HCT116 (cell line): ENCODE results near the gene CNDP2. TPM values are rescaled to one million over a fixed set of nuclear protein-coding genes. Genes with fewer than 3 reads are reported as not detected.

Experiments
- ATAC-seq: fragments of 200-7000 bp; cut with Tn5 transposase; 2 replicates; pipeline ENCODE4 v1.9.1; 2020; ENCODE audit warnings: mild to moderate bottlenecking, moderate library complexity
- BruUV-seq: library from RNA; stranded (reverse); fragments of 400-500 nt; replicated peaks from 2 replicates; lab custom pipeline; 2021; lab: Mats Ljungman, UMichigan
- CTCF ChIA-PET: fragments of 300-600 bp; sonication (Branson Sonifier 250); formaldehyde crosslinking; loops from one replicate; lab custom pipeline; 2021; ENCODE audit warnings: antibody characterized with exemption; lab: Charles Lee
- POLR2A ChIA-PET: fragments of 300-600, 350-600 bp; sonication (Branson Sonifier 250); formaldehyde crosslinking; loops from one replicate; lab custom pipeline; 2021; ENCODE audit warnings: antibody characterized with exemption; lab: Charles Lee
- RAD21 ChIA-PET, 2 experiments: fragments of 300-600 bp; sonication (Branson Sonifier 250); formaldehyde crosslinking; loops; one replicate each; lab custom pipeline; 2023; ENCODE audit warnings: low total read pairs in 2 of 2; ENCODE audit not compliant: uncharacterized antibody in 2 of 2, unreplicated experiment in 2 of 2, low non-redundant PET in 1 of 2; lab: Charles Lee
- DNase-seq: peaks from one replicate; pipeline ENCODE4 v3.0.0-alpha.2; 2010; ENCODE audit warnings: low read depth, low spot score
- H2AFZ ChIP-seq: fragments of 200-600 bp; shearing (Covaris generic), sonication (generic); 2 replicates; pipeline ENCODE4 v1.6.1; 2017; ENCODE audit warnings: low read depth, mixed run types, mixed read lengths, antibody characterized with exemption, low read length; ENCODE audit not compliant: poor library complexity, severe bottlenecking
- H3K27ac ChIP-seq: 2 replicates; pipeline ENCODE4 v1.5.1; 2012; ENCODE audit warnings: low read depth, low read length
- H3K27me3 ChIP-seq: fragments of 200-600 bp; sonication (generic); 2 replicates; pipeline ENCODE4 v1.6.1; 2016; ENCODE audit warnings: mixed run types, low read length, mixed read lengths; ENCODE audit not compliant: insufficient read depth
- H3K36me3 ChIP-seq, 2 experiments: fragments of 200-500 bp in 1 of 2; fragments of 200-600 bp in 1 of 2; sonication (Bioruptor generic) in 1 of 2; sonication (generic) in 1 of 2; 2 replicates each; pipeline versions ENCODE4 v1.5.1 to v1.6.1; 2014 to 2016; ENCODE audit warnings: low read length in 2 of 2, inconsistent platforms in 1 of 2, mixed read lengths in 1 of 2, mixed run types in 1 of 2; ENCODE audit not compliant: insufficient read depth in 2 of 2, control insufficient read depth in 1 of 2
- H3K4me1 ChIP-seq, 2 experiments: fragments of 200-600 bp in 1 of 2; sonication (generic) in 1 of 2; 2 replicates each; pipeline versions ENCODE4 v1.5.1 to v1.6.1; 2012 to 2017; ENCODE audit warnings: low read length in 2 of 2, inconsistent platforms in 1 of 2, mild to moderate bottlenecking in 1 of 2, mixed read lengths in 1 of 2, mixed run types in 1 of 2, moderate library complexity in 1 of 2; ENCODE audit not compliant: insufficient read depth in 2 of 2, control insufficient read depth in 1 of 2
- H3K4me2 ChIP-seq: fragments of 200-600 bp; sonication (generic); 2 replicates; pipeline ENCODE4 v1.6.1; 2017; ENCODE audit warnings: mixed run types, low read length, mixed read lengths
- H3K4me3 ChIP-seq, 2 experiments: fragments of 200-600 bp in 1 of 2; sonication (generic) in 1 of 2; replicated peaks in 1 of 2; 2 replicates each; pipeline ENCODE4 v1.5.1; 2011 to 2016; ENCODE audit warnings: low read length in 2 of 2, control low read depth in 1 of 2, low read depth in 1 of 2, mild to moderate bottlenecking in 1 of 2, mixed read lengths in 1 of 2, mixed run types in 1 of 2
- H3K79me2 ChIP-seq: fragments of 200-600 bp; sonication (generic); 2 replicates; pipeline ENCODE4 v1.6.1; 2017; ENCODE audit warnings: mild to moderate bottlenecking, mixed run types, low read length, moderate library complexity, mixed read lengths; ENCODE audit not compliant: insufficient read depth
- H3K9ac ChIP-seq: fragments of 200-600 bp; sonication (generic); 2 replicates; pipeline ENCODE4 v1.6.1; 2016; ENCODE audit warnings: low read length, mixed read lengths
- H3K9me2 ChIP-seq: fragments of 200-600 bp; sonication (generic), shearing (Covaris generic); 2 replicates; pipeline ENCODE4 v1.6.1; 2017; ENCODE audit warnings: mixed run types, mild to moderate bottlenecking, moderate library complexity; ENCODE audit not compliant: insufficient read depth
- H3K9me3 ChIP-seq, 2 experiments: fragments of 200-500 bp in 1 of 2; fragments of 200-600 bp in 1 of 2; sonication (Bioruptor generic) in 1 of 2; sonication (generic) in 1 of 2; 2 replicates each; pipeline ENCODE4 v1.6.1; 2014 to 2017; ENCODE audit warnings: low read length in 2 of 2, mixed read lengths in 2 of 2, inconsistent platforms in 1 of 2, low read depth in 1 of 2, mild to moderate bottlenecking in 1 of 2, mixed run types in 1 of 2, moderate library complexity in 1 of 2; ENCODE audit not compliant: control insufficient read depth in 1 of 2, insufficient read depth in 1 of 2
- H4K20me1 ChIP-seq: fragments of 200-600 bp; sonication (generic), shearing (Covaris generic); 2 replicates; pipeline ENCODE4 v1.6.1; 2017; ENCODE audit warnings: mixed run types, mild to moderate bottlenecking, moderate library complexity; ENCODE audit not compliant: insufficient read depth
- ATF3 ChIP-seq: IDR thresholded peaks from 2 replicates; pipeline ENCODE4 v1.6.1; 2012
- CBX3 ChIP-seq: IDR thresholded peaks from 2 replicates; pipeline ENCODE4 v1.6.1; 2012; ENCODE audit warnings: low read depth
- EZH2phosphoT487 ChIP-seq: fragments of 200-600 bp; IDR thresholded peaks from 2 replicates; pipeline ENCODE4 v1.6.1; 2018; ENCODE audit warnings: antibody characterized with exemption, borderline replicate concordance
- FOSL1 ChIP-seq: IDR thresholded peaks from 2 replicates; pipeline ENCODE4 v1.6.1; 2012; ENCODE audit warnings: low read depth
- JUND ChIP-seq: IDR thresholded peaks from 2 replicates; pipeline ENCODE4 v1.6.1; 2012
- POLR2A ChIP-seq: IDR thresholded peaks from 2 replicates; pipeline ENCODE4 v1.7.0; 2011; ENCODE audit warnings: borderline replicate concordance; ENCODE audit not compliant: insufficient read depth, insufficient read length; ENCODE audit errors: extremely low read depth
- POLR2AphosphoS5 ChIP-seq: IDR thresholded peaks from 2 replicates; pipeline ENCODE4 v1.6.1; 2011; ENCODE audit warnings: mild to moderate bottlenecking, low read depth, low read length, moderate library complexity
- RAD21 ChIP-seq: IDR thresholded peaks from 2 replicates; pipeline ENCODE4 v1.6.1; 2012; ENCODE audit warnings: low read depth, mild to moderate bottlenecking
- SP1 ChIP-seq: IDR thresholded peaks from 2 replicates; pipeline ENCODE4 v1.6.1; 2012; ENCODE audit warnings: low read depth
- ZBTB33 ChIP-seq: IDR thresholded peaks from 2 replicates; pipeline ENCODE4 v1.6.1; 2011; ENCODE audit warnings: mild to moderate bottlenecking, low read length, moderate library complexity; ENCODE audit not compliant: insufficient replicate concordance; ENCODE audit errors: extremely low read depth
- intact Hi-C: fragments of 100-400 bp; cut with micrococcal nuclease; formaldehyde crosslinking; loops from 2 replicates; pipeline ENCODE4 v1.10.0; 2022
- total RNA-seq: library from RNA; stranded (reverse); gene quantifications from one replicate; pipeline ENCODE4 v1.2.1, GENCODE V29; 2021; ENCODE audit not compliant: unreplicated experiment
- TF ChIP-seq, protein P1 (sequence below), 3 experiments: fragments of 200-600 bp in 1 of 3; sonication (generic) in 1 of 3; IDR thresholded peaks in 2 of 3; conservative IDR thresholded peaks in 1 of 3; 2 replicates each; pipeline ENCODE4 v1.5.1; 2012 to 2017; ENCODE audit warnings: low read depth in 2 of 3, low read length in 2 of 3, antibody characterized with exemption in 1 of 3, borderline replicate concordance in 1 of 3, control low read depth in 1 of 3, mild to moderate bottlenecking in 1 of 3, mixed read lengths in 1 of 3, mixed run types in 1 of 3, moderate library complexity in 1 of 3; ENCODE audit not compliant: insufficient read depth in 1 of 3
- TF ChIP-seq, protein P2 (sequence below): IDR thresholded peaks from 2 replicates; pipeline ENCODE4 v1.6.1; 2012; ENCODE audit warnings: low read depth
- TF ChIP-seq, protein P3 (sequence below): IDR thresholded peaks from 2 replicates; pipeline ENCODE4 v1.6.1; 2012

CNDP2 gene
- total RNA-seq, 1 experiment from 2014 or later, result 112 TPM

DNA sequence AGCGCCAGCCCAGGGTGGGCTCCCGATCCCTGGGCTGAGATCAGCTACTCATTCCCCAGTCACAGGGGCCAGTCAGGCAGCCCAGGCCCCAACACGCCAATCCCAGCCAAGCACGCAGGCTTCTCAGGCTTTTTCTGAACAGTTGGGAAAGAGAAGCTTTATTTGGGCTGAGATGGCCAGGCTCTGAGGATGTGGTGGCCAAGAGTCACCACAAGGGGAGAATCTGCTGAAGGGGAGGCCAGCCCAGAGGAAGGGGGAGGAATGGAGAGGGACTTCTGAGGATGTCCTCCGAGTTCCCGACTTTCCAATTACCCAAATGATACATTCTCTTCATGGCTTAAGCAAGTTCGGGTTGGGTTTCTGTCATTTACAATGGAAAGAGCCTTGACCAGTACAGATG is 36.3 kb upstream of the CNDP2 start:
- ChIA-PET POLR2A (no interaction called here), RAD21 (interaction anchor here in 1 of 2 experiments (0.6 kb wide), 1 partner anchor 121 kb away, joined by 4 read pairs; no protein-coding TSS in a partner anchor), CTCF (no interaction called here)
- ATAC-seq, result peak; percentile 84
- Histone ChIP-seq H4K20me1 (no peaks in the 10 kb centered on the region), H3K4me2 (no peak overlapping the region), H3K9ac (no peak overlapping the region), H3K4me3 (no peak overlapping the region), H3K4me1 (no peaks in the 10 kb centered on the region), H2AFZ (no peak overlapping the region), H3K27ac (no peak overlapping the region), H3K79me2 (no peaks in the 10 kb centered on the region), H3K36me3 (no peaks in the 10 kb centered on the region), H3K27me3 (peaks cover 5% of the 10 kb centered on the region; the same call in 1 of the 2 replicates), H3K9me2 (no peaks in the 10 kb centered on the region), H3K9me3 (no peaks in the 10 kb centered on the region)
- intact Hi-C loops, result no loop called here
- BruUV-seq, result no TSS peak
- TF ChIP-seq, protein P1, sequence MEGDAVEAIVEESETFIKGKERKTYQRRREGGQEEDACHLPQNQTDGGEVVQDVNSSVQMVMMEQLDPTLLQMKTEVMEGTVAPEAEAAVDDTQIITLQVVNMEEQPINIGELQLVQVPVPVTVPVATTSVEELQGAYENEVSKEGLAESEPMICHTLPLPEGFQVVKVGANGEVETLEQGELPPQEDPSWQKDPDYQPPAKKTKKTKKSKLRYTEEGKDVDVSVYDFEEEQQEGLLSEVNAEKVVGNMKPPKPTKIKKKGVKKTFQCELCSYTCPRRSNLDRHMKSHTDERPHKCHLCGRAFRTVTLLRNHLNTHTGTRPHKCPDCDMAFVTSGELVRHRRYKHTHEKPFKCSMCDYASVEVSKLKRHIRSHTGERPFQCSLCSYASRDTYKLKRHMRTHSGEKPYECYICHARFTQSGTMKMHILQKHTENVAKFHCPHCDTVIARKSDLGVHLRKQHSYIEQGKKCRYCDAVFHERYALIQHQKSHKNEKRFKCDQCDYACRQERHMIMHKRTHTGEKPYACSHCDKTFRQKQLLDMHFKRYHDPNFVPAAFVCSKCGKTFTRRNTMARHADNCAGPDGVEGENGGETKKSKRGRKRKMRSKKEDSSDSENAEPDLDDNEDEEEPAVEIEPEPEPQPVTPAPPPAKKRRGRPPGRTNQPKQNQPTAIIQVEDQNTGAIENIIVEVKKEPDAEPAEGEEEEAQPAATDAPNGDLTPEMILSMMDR (IDR thresholded peaks at IDR 0.05 in 2 of 3, conservative IDR thresholded peaks at IDR 0.05 in 1 of 3; ENCODE audit: borderline replicate concordance in 1 of 3, insufficient read depth in 1 of 3, low read depth in 2 of 3, low read length in 2 of 3), result peak in 2 of 3 experiments; percentile 33 to 47; a peak in 3 of 6 replicates
- no peak for TF ChIP-seq POLR2A
- no peak for DNase-seq

GRCh38 chr18:74460825-74461224 is 35.3 kb upstream of the CNDP2 start:
- CTCF ChIA-PET, result no interaction called here
- RAD21 ChIA-PET, result no interaction called here
- no peaks in the 10 kb centered on the region for H3K9me3 ChIP-seq
- H2AFZ ChIP-seq, result no peak overlapping the region
- BruUV-seq, result no TSS peak
- no peaks in the 10 kb centered on the region for H4K20me1 ChIP-seq
- no peaks in the 10 kb centered on the region for H3K36me3 ChIP-seq
- no peaks in the 10 kb centered on the region for H3K9me2 ChIP-seq
- no peak for ATAC-seq
- POLR2A ChIA-PET, result no interaction called here
- no peaks in the 10 kb centered on the region for H3K79me2 ChIP-seq
- H3K27me3 ChIP-seq, result peaks cover 5% of the 10 kb centered on the region; the same call in 1 of the 2 replicates
- intact Hi-C loops, result no loop called here
- no peaks in the 10 kb centered on the region for H3K4me1 ChIP-seq
- no peak for DNase-seq
- no peak overlapping the region for H3K4me3 ChIP-seq
- no peak overlapping the region for H3K27ac ChIP-seq
- H3K4me2 ChIP-seq, result no peak overlapping the region
- H3K9ac ChIP-seq, result no peak overlapping the region
- no peak for TF ChIP-seq FOSL1
- TF ChIP-seq, protein P2, sequence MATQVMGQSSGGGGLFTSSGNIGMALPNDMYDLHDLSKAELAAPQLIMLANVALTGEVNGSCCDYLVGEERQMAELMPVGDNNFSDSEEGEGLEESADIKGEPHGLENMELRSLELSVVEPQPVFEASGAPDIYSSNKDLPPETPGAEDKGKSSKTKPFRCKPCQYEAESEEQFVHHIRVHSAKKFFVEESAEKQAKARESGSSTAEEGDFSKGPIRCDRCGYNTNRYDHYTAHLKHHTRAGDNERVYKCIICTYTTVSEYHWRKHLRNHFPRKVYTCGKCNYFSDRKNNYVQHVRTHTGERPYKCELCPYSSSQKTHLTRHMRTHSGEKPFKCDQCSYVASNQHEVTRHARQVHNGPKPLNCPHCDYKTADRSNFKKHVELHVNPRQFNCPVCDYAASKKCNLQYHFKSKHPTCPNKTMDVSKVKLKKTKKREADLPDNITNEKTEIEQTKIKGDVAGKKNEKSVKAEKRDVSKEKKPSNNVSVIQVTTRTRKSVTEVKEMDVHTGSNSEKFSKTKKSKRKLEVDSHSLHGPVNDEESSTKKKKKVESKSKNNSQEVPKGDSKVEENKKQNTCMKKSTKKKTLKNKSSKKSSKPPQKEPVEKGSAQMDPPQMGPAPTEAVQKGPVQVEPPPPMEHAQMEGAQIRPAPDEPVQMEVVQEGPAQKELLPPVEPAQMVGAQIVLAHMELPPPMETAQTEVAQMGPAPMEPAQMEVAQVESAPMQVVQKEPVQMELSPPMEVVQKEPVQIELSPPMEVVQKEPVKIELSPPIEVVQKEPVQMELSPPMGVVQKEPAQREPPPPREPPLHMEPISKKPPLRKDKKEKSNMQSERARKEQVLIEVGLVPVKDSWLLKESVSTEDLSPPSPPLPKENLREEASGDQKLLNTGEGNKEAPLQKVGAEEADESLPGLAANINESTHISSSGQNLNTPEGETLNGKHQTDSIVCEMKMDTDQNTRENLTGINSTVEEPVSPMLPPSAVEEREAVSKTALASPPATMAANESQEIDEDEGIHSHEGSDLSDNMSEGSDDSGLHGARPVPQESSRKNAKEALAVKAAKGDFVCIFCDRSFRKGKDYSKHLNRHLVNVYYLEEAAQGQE, result no peak
- TF ChIP-seq RAD21, result no peak
- no peak for TF ChIP-seq ATF3
- TF ChIP-seq EZH2phosphoT487, result no peak
- no peak for TF ChIP-seq JUND
- TF ChIP-seq ZBTB33, result no peak
- TF ChIP-seq POLR2AphosphoS5, result no peak
- no peak for TF ChIP-seq SP1
- no peak for TF ChIP-seq CBX3
- TF ChIP-seq, protein P3, sequence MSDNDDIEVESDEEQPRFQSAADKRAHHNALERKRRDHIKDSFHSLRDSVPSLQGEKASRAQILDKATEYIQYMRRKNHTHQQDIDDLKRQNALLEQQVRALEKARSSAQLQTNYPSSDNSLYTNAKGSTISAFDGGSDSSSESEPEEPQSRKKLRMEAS, result no peak
